BJ (cell line): Measurements from ENCODE around the gene NDRG2. TPM values are rescaled to one million over a fixed set of nuclear protein-coding genes. Genes with fewer than 3 reads are reported as not detected.
A peak's percentile ranks its signal among the peaks of the same experiment; 100 is the strongest.
"Not testable (repeated sequence)": the region's sequence is repeated elsewhere in the genome, so short reads cannot be mapped to it uniquely, and the experiment has no call there.

Experiments used
- CTCF ChIA-PET: fragments of 350-600 bp; formaldehyde crosslinking; extraction: SDS; loops from one replicate; lab custom pipeline; 2021; ENCODE audit warnings: antibody characterized with exemption, inconsistent platforms; lab: Yijun Ruan, JAX
- POLR2A ChIA-PET: fragments of 300-600 bp; sonication (Branson Sonifier 250); formaldehyde crosslinking; extraction: SDS; loops from one replicate; lab custom pipeline; 2021; ENCODE audit warnings: antibody characterized with exemption; lab: Charles Lee
- DNase-seq: peaks from one replicate; pipeline ENCODE4 v3.0.0-alpha.2; 2011; ENCODE audit warnings: low read depth
- H3K27me3 ChIP-seq: 2 replicates; pipeline ENCODE4 v1.6.0; 2011; ENCODE audit warnings: low read length; ENCODE audit not compliant: control insufficient read depth, insufficient read depth
- H3K36me3 ChIP-seq: 2 replicates; pipeline ENCODE4 v1.5.1; 2011; ENCODE audit warnings: low read length; ENCODE audit not compliant: control insufficient read depth, insufficient read depth
- H3K4me3 ChIP-seq: 2 replicates; pipeline ENCODE4 v1.5.1; 2011; ENCODE audit warnings: low read depth, mild to moderate bottlenecking, control low read depth, low read length
- polyA plus RNA-seq: library from polyadenylated mRNA; depleted of rRNA; stranded (reverse); fragments of >200 nt; gene quantifications from 2 replicates; pipeline ENCODE4 v1.2.3, GENCODE V29; 2011
- TF ChIP-seq, protein P1 (sequence below): IDR thresholded peaks from 2 replicates; pipeline ENCODE4 v1.5.1; 2011; ENCODE audit warnings: low read depth, mild to moderate bottlenecking, control low read depth, inconsistent platforms, low read length, moderate library complexity; ENCODE audit not compliant: insufficient read depth

Gene NDRG2
- polyA plus RNA-seq, 1 experiment: 1.1 TPM

DNA sequence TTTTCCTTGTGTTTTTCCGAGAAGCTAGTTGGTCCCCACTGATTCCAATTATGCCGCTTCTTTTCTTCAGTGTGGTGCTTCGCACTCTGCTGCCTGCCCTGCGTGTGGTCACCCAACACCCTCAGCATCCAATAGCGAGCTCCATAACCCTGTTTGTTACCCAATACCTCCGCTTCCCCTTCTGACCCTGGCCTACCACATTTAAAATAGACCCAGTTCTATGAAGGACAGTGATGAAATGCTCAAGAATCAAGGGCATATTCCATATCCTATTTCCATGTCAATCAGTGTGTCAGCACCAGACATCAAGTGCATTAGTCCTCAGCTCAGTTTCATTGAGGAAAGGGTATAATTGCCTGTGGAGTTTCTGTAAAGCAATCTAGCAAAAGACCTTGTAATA, 9.5 kb downstream of the NDRG2 start:
- CTCF ChIA-PET: interaction anchor here (0.6 to 15.6 kb wide), 32 partner anchors 9 to 156 kb away, joined by 3 to 233 read pairs (median 13); partner anchors contain the start of genes ARHGEF40, NDRG2, RNASE13 and RNASE7
- peaks cover 3% of the 10 kb centered on the region; the same call in 1 of the 2 replicates for H3K27me3 ChIP-seq
- no peak for DNase-seq
- TF ChIP-seq, protein P1, sequence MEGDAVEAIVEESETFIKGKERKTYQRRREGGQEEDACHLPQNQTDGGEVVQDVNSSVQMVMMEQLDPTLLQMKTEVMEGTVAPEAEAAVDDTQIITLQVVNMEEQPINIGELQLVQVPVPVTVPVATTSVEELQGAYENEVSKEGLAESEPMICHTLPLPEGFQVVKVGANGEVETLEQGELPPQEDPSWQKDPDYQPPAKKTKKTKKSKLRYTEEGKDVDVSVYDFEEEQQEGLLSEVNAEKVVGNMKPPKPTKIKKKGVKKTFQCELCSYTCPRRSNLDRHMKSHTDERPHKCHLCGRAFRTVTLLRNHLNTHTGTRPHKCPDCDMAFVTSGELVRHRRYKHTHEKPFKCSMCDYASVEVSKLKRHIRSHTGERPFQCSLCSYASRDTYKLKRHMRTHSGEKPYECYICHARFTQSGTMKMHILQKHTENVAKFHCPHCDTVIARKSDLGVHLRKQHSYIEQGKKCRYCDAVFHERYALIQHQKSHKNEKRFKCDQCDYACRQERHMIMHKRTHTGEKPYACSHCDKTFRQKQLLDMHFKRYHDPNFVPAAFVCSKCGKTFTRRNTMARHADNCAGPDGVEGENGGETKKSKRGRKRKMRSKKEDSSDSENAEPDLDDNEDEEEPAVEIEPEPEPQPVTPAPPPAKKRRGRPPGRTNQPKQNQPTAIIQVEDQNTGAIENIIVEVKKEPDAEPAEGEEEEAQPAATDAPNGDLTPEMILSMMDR: no peak
- no peaks in the 10 kb centered on the region for H3K36me3 ChIP-seq
- H3K4me3 ChIP-seq: no peak overlapping the region
- POLR2A ChIA-PET: interaction anchor here (0.6 to 1.0 kb wide), 2 partner anchors 9 to 25 kb away, joined by 3 read pairs; no protein-coding TSS in a partner anchor

DNA sequence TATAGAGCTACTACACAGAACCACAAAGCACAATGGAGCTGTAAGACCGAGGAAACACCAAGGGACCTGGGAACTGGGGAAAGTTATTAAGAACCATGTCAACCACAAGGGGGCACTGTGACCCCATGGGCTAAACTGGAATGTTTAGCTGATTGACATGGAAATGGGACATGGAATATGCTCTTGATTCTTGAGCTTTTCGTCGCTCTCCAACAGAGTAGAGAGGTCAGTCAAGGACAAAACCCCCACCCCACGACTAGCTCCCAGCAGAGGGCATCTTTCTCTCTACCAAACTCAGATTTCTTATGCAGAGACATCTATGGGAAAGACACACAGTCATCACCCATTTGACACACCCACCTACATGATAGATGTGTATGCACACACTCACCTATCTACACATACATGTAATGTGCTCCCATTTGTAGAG, 10.1 kb downstream of the NDRG2 start:
- DNase-seq: no peak
- CTCF ChIA-PET: interaction anchor here (0.6 to 15.6 kb wide), 35 partner anchors 9 to 156 kb away, joined by 3 to 233 read pairs (median 9); partner anchors contain the start of genes ARHGEF40, NDRG2, RNASE13 and RNASE7
- H3K27me3 ChIP-seq: peaks cover 3% of the 10 kb centered on the region; the same call in 1 of the 2 replicates
- no peaks in the 10 kb centered on the region for H3K36me3 ChIP-seq
- TF ChIP-seq, protein P1: peak; percentile 88
- no peak overlapping the region for H3K4me3 ChIP-seq
- POLR2A ChIA-PET: interaction anchor here (0.6 to 1.0 kb wide), 2 partner anchors 16 to 25 kb away, joined by 3 read pairs; no protein-coding TSS in a partner anchor

DNA sequence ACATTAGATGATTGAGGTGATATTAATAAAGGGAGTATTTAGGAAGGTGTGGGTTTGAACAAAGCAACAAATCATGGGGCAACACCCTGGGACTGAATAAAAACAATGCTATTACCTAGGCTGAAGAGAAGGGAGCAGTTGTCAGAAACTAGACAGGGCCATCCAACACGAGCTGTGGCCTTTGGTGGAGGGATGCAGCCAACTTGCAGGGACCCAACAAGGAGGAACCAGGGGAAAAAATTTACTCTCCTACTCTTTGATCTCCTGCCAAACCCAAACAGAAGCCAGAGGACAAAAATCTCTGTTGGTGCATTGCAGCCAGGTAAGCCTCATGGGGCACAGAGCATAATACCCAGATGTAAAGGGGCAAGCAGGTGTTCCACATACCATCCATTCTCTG, 13.7 kb downstream of the NDRG2 start:
- TF ChIP-seq, protein P1: no peak
- ChIA-PET POLR2A (no interaction called here), CTCF (interaction anchor here (1.4 to 15.6 kb wide), 6 partner anchors 30 to 95 kb away, joined by 4 to 233 read pairs (median 106); partner anchors contain the start of genes RNASE7, TMEM253 and ZNF219)
- no peak for DNase-seq
- Histone ChIP-seq H3K4me3 (no peak overlapping the region), H3K36me3 (no peaks in the 10 kb centered on the region), H3K27me3 (peaks cover 3% of the 10 kb centered on the region; the same call in 1 of the 2 replicates)

DNA sequence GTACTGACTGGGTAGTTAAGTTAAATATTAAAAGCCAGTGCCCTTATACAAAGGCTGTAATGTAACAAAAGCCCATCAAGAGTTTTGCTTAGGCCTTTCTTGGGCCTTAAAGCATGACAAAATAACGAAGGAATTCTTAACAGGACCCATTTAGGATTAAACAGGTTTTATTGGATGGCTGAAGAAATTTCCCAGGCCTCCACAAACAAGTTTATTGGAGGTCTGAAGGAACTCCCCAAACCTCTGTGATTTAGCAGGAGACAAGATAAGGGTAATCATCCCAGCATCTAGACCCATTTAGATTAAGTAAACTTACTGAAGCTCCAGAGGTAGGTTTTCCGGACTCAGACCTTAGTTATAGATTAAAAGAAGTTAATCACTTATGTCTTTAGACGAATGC, 15.1 kb downstream of the NDRG2 start:
- DNase-seq, H3K4me3 ChIP-seq, H3K27me3 ChIP-seq, POLR2A ChIA-PET, H3K36me3 ChIP-seq: not testable (repeated sequence)
- CTCF ChIA-PET: interaction anchor here (14.5 to 15.6 kb wide), 2 partner anchors 85 to 97 kb away, joined by 202 to 233 read pairs; partner anchors contain the start of genes TMEM253 and ZNF219

DNA sequence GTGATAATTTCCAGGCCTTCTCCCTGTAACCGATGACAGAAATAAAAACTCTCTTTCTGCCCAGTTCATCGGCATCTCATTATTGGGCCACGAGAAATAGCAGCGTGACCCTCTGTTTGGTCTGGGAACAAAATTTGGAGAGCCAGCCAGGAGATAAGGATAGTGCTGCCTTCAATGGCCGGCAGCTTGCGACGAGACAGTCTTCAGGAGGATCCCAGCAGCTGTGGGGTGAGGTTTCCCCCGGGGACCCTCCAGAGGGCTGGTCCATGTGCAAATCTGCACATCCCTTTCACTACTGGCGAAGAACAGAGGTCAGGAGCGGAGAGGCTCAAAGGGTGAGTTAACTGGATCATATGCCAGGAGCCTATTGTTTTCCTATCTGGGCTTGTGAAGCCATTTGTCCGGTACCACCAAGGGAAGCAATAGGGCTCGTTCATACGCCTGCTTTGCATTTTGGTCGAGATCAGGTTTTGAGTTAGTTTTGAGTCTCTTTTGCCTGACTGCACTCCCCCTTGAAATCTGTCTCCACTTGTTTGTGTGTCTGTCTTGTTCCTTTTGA, 21.0 kb downstream of the NDRG2 start:
- ChIA-PET CTCF (interaction anchor here (0.9 to 7.4 kb wide), 9 partner anchors 11 to 146 kb away, joined by 3 to 82 read pairs (median 8); no protein-coding TSS in a partner anchor), POLR2A (no interaction called here)
- DNase-seq: no peak
- Histone ChIP-seq H3K4me3 (no peak overlapping the region), H3K36me3 (no peaks in the 10 kb centered on the region), H3K27me3 (no peaks in the 10 kb centered on the region)
- TF ChIP-seq, protein P1: no peak
